Measurements from ENCODE around the gene SRRT.

SRRT gene

DNA sequence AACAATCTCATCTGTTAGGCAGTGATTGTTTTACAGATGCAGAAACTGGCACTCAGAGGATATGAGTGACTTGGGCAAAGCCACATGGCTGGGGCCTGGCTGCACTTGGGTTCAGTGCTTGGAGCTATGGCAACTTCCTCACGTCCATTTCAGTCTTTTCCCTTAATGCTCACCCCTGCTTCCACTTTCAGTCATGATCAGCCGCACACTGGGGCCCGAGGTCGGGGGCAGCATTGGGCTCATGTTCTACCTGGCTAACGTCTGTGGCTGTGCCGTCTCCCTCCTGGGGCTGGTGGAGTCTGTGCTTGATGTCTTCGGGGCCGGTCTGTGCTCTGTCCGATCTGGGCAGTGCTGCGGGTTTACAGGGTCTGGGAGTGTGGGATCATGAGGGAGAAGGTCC lies 19.4 kb upstream of the SRRT start:
- Histone ChIP-seq H3K9me3 (ENCODE audit: control insufficient read depth, low read length) (no peaks in the 10 kb centered on the region), H3K4me1 (ENCODE audit: control insufficient read depth, insufficient read depth, low read length, poor library complexity, severe bottlenecking) (peaks cover 13% of the 10 kb centered on the region), H3K27me3 (replicated peaks; ENCODE audit: control insufficient read depth, insufficient read depth, low read length, poor library complexity, severe bottlenecking) (no peaks in the 10 kb centered on the region), H3K27ac (ENCODE audit: insufficient read depth, low read length, poor library complexity, severe bottlenecking) (no peak overlapping the region), H3K36me3 (ENCODE audit: control insufficient read depth, insufficient read depth, low read length) (peaks cover 20% of the 10 kb centered on the region), H3K4me3 (ENCODE audit: insufficient read depth, low read depth, low read length, poor library complexity, severe bottlenecking) (no peak overlapping the region)
- DNase-seq = no peak

DNA sequence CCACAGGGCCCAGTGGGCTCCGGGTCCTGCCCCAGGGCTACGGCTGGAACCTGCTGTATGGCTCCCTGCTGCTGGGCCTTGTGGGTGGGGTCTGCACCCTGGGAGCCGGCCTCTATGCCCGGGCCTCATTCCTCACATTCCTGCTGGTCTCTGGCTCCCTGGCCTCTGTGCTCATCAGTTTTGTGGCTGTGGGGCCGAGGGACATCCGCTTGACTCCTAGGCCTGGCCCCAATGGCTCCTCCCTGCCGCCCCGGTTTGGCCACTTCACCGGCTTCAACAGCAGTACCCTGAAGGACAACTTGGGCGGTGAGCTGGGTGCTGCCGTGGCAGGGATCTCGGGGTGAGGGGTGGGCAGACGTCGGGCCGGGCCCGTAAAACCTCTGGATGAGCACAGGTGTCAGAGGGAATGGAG lies 18.0 kb upstream of the SRRT start:
- Histone ChIP-seq H3K4me3 (ENCODE audit: insufficient read depth, low read depth, low read length, poor library complexity, severe bottlenecking) (no peak overlapping the region), H3K4me1 (ENCODE audit: control insufficient read depth, insufficient read depth, low read length, poor library complexity, severe bottlenecking) (peaks cover 8% of the 10 kb centered on the region), H3K27ac (ENCODE audit: insufficient read depth, low read length, poor library complexity, severe bottlenecking) (no peak overlapping the region), H3K36me3 (ENCODE audit: control insufficient read depth, insufficient read depth, low read length) (peaks cover 32% of the 10 kb centered on the region), H3K9me3 (ENCODE audit: control insufficient read depth, low read length) (no peaks in the 10 kb centered on the region), H3K27me3 (replicated peaks; ENCODE audit: control insufficient read depth, insufficient read depth, low read length, poor library complexity, severe bottlenecking) (no peaks in the 10 kb centered on the region)
- DNase-seq = no peak

DNA sequence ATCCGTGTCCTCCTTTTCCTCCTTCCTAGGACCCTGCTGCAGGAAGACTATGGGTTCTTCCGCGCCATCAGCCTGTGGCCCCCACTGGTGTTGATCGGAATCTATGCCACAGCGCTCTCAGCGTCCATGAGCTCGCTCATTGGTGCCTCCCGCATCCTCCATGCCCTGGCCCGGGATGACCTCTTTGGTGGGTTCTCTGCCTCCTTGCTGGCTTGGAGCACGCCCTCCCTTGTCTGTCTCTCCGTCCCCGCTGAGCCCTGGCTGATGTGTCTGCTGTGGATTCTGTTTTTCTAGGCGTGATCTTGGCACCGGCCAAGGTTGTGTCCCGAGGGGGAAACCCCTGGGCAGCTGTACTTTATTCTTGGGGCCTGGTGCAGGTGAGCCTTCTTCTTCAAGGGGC lies 15.0 kb upstream of the SRRT start:
- Histone ChIP-seq H3K27ac (ENCODE audit: insufficient read depth, low read length, poor library complexity, severe bottlenecking) (no peak overlapping the region), H3K4me1 (ENCODE audit: control insufficient read depth, insufficient read depth, low read length, poor library complexity, severe bottlenecking) (no peaks in the 10 kb centered on the region), H3K9me3 (ENCODE audit: control insufficient read depth, low read length) (no peaks in the 10 kb centered on the region), H3K27me3 (replicated peaks; ENCODE audit: control insufficient read depth, insufficient read depth, low read length, poor library complexity, severe bottlenecking) (no peaks in the 10 kb centered on the region), H3K36me3 (ENCODE audit: control insufficient read depth, insufficient read depth, low read length) (peaks cover 41% of the 10 kb centered on the region), H3K4me3 (ENCODE audit: insufficient read depth, low read depth, low read length, poor library complexity, severe bottlenecking) (no peak overlapping the region)
- DNase-seq = no peak

DNA sequence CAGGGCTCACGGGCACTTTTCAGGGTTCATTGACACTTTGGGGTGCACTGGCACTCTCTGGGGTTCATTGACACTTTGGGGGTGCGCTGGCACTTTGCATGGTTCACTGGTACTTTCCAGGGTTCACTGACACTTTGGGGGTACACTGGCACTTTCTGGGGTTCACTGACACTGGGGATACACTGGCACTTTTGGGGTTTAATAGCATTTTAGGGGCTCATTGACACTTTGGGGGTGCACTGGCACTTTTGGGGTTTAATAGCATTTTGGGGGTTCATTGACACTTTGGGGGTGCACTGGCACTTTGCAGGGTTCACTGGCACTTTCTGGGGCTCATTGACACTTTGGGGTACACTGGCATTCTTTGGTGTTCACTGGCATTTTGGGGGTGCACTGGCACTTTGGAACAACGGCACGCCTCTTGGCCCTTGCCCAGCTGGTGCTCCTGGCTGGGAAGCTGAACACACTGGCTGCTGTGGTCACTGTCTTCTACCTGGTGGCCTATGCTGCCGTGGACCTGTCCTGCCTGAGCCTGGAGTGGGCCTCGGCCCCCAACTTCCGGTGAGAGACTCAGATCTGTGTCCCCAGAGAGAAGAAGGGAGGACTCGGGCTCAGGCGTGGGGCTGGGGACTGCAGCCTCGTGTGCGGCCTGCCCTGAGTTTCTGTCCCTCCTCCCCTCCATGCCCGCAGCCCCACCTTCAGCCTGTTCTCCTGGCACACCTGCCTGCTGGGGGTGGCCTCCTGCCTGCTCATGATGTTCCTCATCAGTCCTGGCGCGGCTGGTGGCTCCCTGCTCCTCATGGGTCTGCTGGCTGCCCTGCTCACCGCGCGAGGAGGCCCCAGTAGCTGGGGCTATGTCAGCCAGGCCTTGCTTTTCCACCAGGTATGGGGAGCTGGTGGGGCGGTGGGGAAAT lies 13.9 kb upstream of the SRRT start:
- Histone ChIP-seq H3K27ac (ENCODE audit: insufficient read depth, low read length, poor library complexity, severe bottlenecking) (no peak overlapping the region), H3K36me3 (ENCODE audit: control insufficient read depth, insufficient read depth, low read length) (peaks cover 41% of the 10 kb centered on the region), H3K4me3 (ENCODE audit: insufficient read depth, low read depth, low read length, poor library complexity, severe bottlenecking) (no peak overlapping the region), H3K4me1 (ENCODE audit: control insufficient read depth, insufficient read depth, low read length, poor library complexity, severe bottlenecking) (no peaks in the 10 kb centered on the region), H3K9me3 (ENCODE audit: control insufficient read depth, low read length) (no peaks in the 10 kb centered on the region), H3K27me3 (replicated peaks; ENCODE audit: control insufficient read depth, insufficient read depth, low read length, poor library complexity, severe bottlenecking) (no peaks in the 10 kb centered on the region)
- DNase-seq = no peak

DNA sequence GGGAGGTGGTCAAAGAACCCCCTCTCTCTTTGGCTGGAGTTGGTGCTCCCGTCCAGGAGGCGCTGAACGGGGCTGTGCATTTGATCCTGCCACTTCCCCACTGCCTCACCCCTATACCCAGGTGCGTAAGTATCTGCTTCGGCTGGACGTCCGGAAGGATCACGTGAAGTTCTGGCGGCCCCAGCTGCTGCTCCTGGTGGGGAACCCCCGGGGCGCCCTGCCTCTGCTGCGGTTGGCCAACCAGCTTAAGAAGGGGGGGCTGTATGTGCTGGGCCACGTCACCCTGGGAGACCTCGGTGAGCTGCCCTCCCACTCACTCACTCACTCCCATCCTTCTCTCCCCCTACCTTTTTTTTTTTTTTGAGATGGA lies 13.3 kb upstream of the SRRT start:
- H3K4me1 ChIP-seq (ENCODE audit: control insufficient read depth, insufficient read depth, low read length, poor library complexity, severe bottlenecking) = peaks cover 1% of the 10 kb centered on the region
- H3K27me3 ChIP-seq (replicated peaks; ENCODE audit: control insufficient read depth, insufficient read depth, low read length, poor library complexity, severe bottlenecking) = no peaks in the 10 kb centered on the region
- peaks cover 41% of the 10 kb centered on the region for H3K36me3 ChIP-seq (ENCODE audit: control insufficient read depth, insufficient read depth, low read length)
- no peak overlapping the region for H3K4me3 ChIP-seq (ENCODE audit: insufficient read depth, low read depth, low read length, poor library complexity, severe bottlenecking)
- DNase-seq = no peak
- no peaks in the 10 kb centered on the region for H3K9me3 ChIP-seq (ENCODE audit: control insufficient read depth, low read length)
- H3K27ac ChIP-seq (ENCODE audit: insufficient read depth, low read length, poor library complexity, severe bottlenecking) = no peak overlapping the region

DNA sequence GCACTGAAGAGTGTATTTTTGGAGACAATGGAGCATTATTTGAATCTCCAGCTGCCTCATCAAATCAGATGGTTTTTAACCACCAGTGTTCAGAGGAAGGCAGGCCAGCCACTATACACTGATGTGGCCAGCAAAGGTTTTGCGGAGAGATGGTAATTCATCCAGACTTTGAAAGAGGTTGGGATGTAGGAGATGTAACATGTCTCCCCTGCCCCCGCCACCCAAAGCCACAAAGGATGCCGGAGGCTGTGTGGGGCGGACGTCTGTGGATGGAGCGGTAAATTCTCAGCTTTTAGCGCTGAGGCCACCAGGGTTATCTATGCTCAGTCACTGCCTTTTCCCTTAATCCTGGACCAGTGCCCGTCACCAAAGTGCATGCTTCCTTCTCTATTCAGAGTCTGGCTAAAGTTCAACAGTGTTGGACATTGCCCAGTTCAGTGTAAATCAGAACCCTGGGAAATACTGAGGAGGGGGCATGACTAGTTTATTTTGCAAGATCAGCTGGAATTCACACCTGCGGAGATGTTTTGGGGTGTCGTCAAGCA lies 11.4 kb upstream of the SRRT start:
- Histone ChIP-seq H3K4me1 (ENCODE audit: control insufficient read depth, insufficient read depth, low read length, poor library complexity, severe bottlenecking) (peaks cover 14% of the 10 kb centered on the region), H3K27me3 (replicated peaks; ENCODE audit: control insufficient read depth, insufficient read depth, low read length, poor library complexity, severe bottlenecking) (no peaks in the 10 kb centered on the region)

DNA sequence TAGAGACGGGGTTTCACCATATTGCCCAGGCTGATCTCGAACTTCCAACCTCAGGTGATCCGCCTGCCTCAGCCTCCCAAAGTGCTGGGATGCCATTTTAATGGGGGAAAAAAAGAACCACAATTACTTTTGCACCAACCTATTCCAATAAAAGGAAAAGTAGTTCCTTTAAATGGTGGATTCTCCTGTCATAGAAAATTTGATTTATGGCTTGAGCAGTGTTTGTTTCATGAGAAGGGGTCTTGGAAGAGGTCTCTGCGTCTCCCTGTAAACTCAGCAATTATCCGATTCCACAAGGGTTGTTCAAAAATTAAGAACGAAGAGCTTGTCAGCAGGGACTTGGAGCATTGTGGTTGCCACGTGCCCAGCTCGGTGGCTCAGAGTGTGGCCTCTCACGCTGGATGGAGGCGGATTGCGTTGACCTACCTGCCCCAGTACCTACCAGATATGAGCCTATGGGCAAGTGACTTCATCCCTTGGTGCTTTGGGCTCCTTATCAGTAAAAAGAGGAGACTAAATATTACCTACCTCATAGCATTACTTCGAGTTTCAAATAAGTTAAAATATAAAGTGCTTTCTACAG lies 10.5 kb upstream of the SRRT start:
- no peaks in the 10 kb centered on the region for H3K27me3 ChIP-seq (replicated peaks; ENCODE audit: control insufficient read depth, insufficient read depth, low read length, poor library complexity, severe bottlenecking)
- H3K36me3 ChIP-seq (ENCODE audit: control insufficient read depth, insufficient read depth, low read length) = peaks cover 32% of the 10 kb centered on the region
- no peaks in the 10 kb centered on the region for H3K9me3 ChIP-seq (ENCODE audit: control insufficient read depth, low read length)
- H3K4me3 ChIP-seq (ENCODE audit: insufficient read depth, low read depth, low read length, poor library complexity, severe bottlenecking) = no peak overlapping the region
- peaks cover 14% of the 10 kb centered on the region for H3K4me1 ChIP-seq (ENCODE audit: control insufficient read depth, insufficient read depth, low read length, poor library complexity, severe bottlenecking)
- no peak for DNase-seq
- H3K27ac ChIP-seq (ENCODE audit: insufficient read depth, low read length, poor library complexity, severe bottlenecking) = no peak overlapping the region

More for the DNA sequence above, 11.4 kb upstream of the SRRT start:
- Histone ChIP-seq H3K4me3 (ENCODE audit: insufficient read depth, low read depth, low read length, poor library complexity, severe bottlenecking) (no peak overlapping the region), H3K36me3 (ENCODE audit: control insufficient read depth, insufficient read depth, low read length) (peaks cover 41% of the 10 kb centered on the region), H3K9me3 (ENCODE audit: control insufficient read depth, low read length) (no peaks in the 10 kb centered on the region), H3K27ac (ENCODE audit: insufficient read depth, low read length, poor library complexity, severe bottlenecking) (no peak overlapping the region)
- no peak for DNase-seq

DNA sequence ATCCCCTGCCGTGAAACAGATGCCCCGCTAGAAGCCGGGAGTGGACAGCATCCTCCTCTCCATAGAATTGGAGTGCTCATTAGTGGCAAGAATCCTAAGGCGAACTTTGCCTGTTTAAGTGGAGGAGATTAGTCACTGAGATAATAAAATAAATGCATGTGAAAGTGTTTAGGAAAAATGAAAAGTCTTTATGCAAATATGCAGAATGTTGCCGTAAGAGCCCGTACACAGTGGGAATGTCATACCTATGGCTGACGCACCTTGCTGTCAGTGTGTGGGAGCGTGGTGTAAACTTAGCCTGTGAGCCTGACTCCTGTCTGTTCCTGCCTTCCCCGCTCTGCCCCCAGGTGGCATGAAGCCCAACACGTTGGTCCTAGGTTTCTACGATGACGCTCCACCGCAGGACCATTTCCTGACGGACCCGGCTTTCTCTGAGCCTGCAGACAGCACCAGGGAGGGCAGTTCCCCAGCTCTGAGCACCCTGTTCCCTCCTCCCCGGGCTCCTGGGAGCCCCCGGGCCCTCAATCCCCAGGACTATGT lies 9.5 kb upstream of the SRRT start:
- Histone ChIP-seq H3K27me3 (replicated peaks; ENCODE audit: control insufficient read depth, insufficient read depth, low read length, poor library complexity, severe bottlenecking) (no peaks in the 10 kb centered on the region), H3K36me3 (ENCODE audit: control insufficient read depth, insufficient read depth, low read length) (peaks cover 22% of the 10 kb centered on the region), H3K4me3 (ENCODE audit: insufficient read depth, low read depth, low read length, poor library complexity, severe bottlenecking) (no peak overlapping the region), H3K27ac (ENCODE audit: insufficient read depth, low read length, poor library complexity, severe bottlenecking) (no peak overlapping the region), H3K9me3 (ENCODE audit: control insufficient read depth, low read length) (no peaks in the 10 kb centered on the region), H3K4me1 (ENCODE audit: control insufficient read depth, insufficient read depth, low read length, poor library complexity, severe bottlenecking) (peaks cover 14% of the 10 kb centered on the region)
- no peak for DNase-seq

DNA sequence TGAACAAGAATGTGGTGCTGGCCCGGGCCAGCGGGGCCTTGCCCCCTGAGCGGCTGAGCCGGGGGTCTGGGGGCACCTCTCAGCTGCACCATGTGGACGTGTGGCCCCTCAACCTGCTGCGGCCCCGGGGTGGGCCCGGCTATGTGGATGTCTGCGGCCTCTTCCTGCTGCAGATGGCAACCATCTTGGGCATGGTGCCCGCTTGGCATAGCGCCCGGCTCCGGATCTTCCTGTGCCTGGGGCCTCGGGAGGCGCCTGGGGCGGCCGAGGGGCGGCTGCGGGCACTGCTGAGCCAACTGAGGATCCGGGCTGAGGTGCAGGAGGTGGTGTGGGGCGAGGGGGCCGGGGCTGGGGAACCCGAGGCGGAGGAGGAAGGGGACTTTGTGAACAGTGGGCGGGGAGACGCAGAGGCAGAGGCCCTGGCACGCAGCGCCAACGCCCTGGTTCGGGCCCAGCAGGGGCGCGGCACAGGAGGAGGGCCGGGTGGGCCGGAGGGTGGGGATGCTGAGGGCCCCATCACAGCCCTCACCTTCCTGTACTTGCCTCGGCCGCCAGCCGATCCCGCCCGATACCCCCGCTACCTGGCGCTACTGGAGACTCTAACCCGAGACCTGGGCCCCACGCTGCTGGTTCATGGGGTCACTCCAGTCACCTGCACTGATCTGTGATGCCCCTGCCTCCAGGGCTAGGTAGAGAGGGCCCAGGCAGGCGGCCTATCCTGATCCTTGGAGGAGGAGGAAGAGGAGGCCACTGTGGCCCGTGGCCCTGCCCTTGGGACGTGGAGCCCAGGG lies 8.8 kb upstream of the SRRT start:
- peaks cover 15% of the 10 kb centered on the region for H3K36me3 ChIP-seq (ENCODE audit: control insufficient read depth, insufficient read depth, low read length)
- H3K27ac ChIP-seq (ENCODE audit: insufficient read depth, low read length, poor library complexity, severe bottlenecking) = no peak overlapping the region
- DNase-seq = no peak
- H3K9me3 ChIP-seq (ENCODE audit: control insufficient read depth, low read length) = no peaks in the 10 kb centered on the region
- no peaks in the 10 kb centered on the region for H3K27me3 ChIP-seq (replicated peaks; ENCODE audit: control insufficient read depth, insufficient read depth, low read length, poor library complexity, severe bottlenecking)
- H3K4me3 ChIP-seq (ENCODE audit: insufficient read depth, low read depth, low read length, poor library complexity, severe bottlenecking) = no peak overlapping the region
- peaks cover 14% of the 10 kb centered on the region for H3K4me1 ChIP-seq (ENCODE audit: control insufficient read depth, insufficient read depth, low read length, poor library complexity, severe bottlenecking)
